HG03342 (cell line): ENCODE measurements around the gene HSFX3.
"Not testable (repeated sequence)": the region's sequence is repeated elsewhere in the genome, so short reads cannot be mapped to it uniquely, and the experiment has no call there.

Experiments
- ATAC-seq: cut with Tn5 transposase; IDR thresholded peaks from one replicate; pipeline ENCODE4 v1.9.1; 2021; ENCODE audit warnings: mild to moderate bottlenecking, moderate library complexity; ENCODE audit not compliant: unreplicated experiment

The HSFX3 gene

DNA sequence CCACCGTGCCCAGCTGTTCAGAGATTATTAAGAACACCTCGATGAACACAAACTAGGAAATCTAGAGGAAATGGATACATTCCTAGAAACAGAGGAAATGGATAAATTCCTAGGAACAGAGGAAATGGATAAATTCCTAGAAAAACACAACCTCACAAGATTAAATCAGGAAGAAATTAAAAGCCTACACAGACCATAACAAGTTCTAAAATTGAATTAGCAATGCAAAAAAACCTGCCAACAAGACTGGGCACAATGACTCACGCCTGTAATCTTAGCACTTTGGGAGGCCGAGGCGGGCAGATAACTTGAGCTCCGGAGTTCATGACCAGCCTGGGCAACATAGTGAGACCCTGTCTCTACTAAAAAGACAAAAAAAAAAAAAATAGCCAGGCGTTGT, 31.5 kb downstream of the HSFX3 start:
- no peak for ATAC-seq

DNA sequence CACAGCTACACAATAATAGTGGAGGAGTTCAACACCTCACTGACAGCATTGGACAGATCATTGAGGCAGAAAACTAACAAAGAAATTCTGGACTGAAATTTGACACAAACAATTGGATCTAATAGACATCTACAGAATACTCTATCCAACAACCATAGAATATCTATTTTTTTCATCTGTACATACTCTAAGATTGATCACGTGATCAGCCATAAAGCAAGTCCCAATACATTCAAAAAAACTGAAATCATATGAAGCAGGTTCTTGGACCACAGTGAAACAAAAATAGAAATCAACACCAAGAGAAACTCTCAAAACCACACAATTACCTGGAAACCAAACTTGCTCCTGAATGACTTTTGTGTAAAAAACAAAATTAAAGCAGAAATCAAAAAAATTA, 32.4 kb downstream of the HSFX3 start:
- ATAC-seq: no peak

DNA sequence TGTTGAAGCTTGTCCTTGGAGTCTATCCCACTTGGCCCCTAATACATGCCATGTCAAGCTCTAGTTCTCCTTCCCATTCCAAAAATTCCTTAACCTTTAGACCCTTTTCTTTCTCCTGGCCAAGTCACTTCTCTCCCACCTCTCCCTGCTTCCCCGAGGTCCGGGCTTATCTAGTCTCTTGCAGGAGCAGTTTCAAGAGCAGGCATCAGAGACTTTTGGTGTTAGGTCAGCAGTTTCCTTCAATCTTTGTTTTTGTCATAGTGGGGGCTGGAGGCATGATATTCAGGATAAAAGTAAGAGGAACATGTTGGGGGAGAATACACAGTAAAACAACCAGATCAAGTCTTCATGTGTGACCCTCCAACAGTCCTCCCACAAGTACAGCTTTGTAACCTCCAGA, 33.1 kb downstream of the HSFX3 start:
- no peak for ATAC-seq

DNA sequence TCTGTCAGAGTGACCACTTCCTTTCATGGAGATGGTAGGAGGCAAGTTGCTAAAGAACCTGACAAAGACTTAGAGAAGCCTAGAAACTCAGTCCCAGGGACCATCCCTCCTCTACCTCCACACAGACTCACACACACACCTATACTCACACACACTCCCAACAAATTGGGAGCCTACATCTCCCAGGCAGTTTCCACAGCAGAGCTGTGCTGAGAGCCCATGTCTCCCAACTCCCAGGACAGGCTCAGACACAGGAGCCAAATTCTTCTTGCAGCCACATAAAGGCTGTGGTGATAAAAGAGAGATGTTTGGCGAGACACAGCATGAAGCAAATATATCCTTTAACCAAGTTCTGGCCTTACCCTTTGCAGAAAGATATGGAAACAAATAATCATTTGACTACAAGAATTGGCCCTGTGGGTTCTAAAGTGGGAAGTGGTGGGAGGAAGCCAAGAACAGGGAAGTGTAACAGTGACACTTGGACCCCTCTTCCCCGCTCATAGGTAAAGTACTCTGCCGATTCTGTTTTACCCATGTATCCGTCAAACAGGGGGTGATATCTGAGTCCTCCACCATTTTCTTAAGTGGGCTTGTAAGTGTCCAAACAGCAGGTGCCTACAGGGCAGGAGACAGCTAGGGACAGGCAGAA, 33.6 kb downstream of the HSFX3 start:
- ATAC-seq: no peak

DNA sequence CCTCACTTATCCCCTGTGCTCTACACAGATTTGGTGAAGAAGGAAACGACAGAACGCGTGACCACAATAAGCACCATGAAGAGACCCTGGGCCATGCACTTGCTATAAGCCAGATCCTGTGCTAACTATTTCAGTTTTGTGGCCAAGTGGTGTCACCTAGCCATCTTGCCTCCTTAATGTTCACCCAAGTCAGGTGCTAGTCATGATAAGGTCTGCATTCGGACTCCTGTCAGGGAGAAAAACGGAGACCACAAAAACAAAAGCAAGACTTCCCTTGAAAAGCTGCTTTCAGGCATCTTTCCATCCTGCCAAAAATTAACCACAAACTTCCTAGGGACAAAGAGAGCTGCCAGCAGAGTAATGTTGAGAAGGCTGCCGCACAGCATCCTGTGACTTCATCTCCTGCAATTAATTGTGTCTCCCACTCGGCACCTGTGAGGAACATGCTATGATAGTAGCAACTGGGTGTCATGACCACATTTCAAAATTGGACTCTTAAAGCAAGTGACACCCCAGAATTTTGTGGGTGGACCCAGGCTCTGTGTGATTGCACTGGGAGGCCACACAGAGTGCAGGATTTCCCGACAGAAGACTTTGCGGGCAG, 35.8 kb downstream of the HSFX3 start:
- no peak for ATAC-seq

DNA sequence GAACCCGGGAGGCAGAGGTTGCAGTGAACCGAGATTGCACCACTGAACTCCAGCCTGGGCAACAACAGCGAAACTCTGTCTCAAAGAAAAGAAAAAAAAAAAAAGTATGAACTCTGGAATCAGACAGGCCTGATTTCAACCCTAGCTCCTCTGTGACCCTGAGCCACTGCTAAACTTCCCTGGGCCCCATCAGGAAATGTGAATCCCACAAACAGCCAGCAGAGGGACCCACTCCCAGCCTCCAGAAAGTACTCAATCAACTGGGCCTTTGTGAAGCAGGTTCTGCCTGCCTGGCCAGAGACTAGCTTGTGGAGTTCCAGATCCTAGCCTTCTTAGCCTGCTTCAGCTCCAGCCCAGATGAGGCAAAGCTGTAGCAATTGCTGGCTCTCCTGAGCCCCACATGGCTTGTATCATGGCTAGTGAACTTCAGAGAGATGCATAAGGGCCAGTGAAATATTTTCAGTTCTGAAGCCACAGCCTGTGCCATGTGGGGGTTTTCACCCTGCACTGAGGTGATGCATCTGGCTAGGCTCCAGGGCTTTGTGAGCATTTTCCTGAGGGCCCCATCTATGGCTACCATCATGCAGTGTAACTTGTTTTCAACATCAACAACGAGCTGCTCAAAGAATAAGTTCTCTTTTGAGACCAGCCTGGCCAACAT, 37.4 kb downstream of the HSFX3 start:
- ATAC-seq: peak; percentile 77

DNA sequence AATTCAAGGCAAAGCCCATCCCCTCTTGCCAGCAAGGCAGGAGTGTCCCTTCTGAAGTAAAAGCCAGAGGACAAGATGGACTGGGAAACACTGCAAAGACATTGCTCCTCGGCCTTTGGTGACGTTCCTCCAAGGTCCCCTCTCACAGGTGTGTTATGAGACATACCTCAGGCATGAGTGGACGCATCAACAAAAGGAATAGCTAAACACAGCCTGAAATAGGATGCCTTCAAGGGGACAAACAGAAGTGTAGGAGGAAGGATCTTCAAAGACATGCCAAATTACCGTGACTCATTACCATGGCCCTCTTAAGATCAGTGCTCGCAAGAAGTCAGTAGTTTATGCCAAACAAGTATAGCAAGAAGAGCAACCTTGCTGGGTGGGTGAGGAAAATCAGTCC, 38.6 kb downstream of the HSFX3 start:
- no peak for ATAC-seq

DNA sequence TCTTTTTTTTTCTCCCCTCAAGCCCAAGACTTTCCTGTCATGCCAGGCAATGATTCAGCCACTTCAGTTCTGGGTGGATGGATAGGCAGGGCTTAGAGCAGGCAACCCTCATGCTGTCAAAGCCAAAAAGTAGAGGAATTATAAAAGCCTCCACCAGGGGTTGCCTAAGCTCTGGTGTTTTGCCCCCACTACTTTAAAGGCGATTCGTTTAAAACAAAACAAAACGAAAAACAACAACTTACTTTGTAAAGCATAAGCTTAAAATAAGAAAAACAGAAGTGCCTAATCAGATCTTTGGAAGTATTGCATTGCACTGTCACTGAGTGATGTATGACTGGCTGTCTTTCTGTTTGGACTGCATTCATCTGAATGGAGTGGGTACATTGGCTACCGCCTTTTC, 39.3 kb downstream of the HSFX3 start:
- ATAC-seq: peak; percentile 46

DNA sequence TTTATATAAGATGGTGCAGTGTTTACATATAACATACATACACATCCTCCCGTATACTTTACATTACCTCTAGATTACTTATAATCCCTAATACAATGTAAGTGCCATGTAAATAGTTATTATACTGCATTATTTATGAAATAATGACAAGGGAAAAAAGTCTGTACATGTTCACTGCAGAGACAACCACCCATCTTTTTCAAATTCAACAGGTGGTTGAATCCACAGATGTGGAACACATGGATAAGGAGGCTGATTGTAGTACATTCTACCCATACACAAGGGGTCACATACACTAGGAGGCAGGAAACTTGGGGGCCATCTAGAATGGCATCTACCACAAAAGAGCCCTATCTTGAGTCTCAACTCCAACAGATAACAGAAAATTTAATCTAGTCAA, 41.3 kb downstream of the HSFX3 start:
- no peak for ATAC-seq

DNA sequence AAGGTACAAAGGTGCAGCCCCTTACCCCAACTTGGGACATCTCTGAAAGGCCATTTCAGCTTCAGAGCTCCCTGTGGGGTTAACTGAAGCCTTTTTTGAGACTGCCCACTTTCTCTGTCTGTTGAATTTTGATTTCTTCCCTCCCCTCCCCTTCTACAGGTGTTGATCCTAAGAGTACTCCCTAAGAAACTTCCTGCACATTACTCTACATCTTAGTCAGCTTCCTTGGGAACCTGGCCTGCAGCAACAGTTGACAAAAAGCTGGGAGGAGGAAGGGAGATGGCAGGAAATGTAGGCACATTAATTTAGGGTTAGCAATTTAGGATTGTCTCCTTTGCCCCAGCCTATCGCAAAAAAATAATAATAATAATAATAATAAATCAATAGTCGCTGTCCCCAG, 43.4 kb downstream of the HSFX3 start:
- ATAC-seq: no peak

DNA sequence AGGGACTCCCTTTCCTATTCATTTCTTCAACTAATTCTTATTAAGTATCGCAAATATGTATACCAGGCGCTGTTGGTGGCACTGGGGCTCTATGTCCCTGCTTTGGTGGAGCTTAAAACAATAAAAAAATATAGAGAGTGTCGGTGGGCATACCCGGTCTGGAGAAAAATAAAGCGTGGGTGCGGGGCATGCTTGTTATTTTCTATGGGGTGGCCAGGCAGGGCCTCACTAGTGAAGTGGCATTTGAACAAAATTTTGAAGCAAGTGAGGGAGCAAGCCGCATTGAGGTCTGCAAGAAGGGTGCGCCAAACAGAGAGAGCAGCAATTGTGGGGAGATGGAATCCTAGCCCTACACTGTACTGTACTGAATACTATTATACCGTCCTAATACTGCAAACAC, 44.1 kb downstream of the HSFX3 start:
- no peak for ATAC-seq

DNA sequence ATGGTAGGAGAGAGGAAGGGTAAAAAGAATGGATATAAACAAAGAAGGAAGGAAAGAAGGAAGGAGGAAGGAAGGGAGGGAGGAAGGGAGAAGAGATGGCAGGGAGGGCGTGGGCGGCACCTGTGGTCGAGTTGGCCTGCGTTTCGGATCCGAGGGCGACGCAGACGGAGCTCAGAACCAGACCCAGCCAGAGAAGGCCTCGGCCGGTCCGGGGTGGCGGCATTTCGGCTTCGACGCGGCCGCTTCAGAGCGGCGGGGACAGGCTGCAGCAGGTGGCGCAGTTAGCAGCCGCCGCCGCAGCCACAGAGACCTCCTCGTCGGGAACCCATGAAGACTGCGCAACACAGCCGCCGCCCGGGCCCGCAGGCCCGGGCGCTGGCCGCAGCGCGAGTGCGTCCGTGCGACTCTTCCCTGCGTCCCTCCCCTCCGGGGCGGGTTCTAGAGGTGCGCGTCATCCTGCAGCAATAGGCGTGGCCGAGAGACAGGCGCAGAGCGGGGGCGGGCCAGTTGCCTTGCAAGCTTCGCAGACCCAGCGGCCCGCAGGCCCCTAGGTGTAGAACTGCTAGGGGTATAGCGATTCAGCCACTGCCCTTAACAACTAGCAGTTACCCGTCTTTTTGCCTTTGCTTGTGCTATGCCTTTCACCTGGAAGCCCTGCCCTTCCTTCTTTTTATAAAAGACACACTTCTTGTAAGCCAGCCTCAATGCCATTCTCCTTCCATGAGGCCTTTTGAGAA, 44.6 kb downstream of the HSFX3 start, which contains the start of gene IDS:
TSS of gene IDS (minus strand) at position 392 of the 737 bp plus-strand sequence. CDS start at position 223, 169 bp downstream.
- peak; percentile 56 for ATAC-seq

DNA sequence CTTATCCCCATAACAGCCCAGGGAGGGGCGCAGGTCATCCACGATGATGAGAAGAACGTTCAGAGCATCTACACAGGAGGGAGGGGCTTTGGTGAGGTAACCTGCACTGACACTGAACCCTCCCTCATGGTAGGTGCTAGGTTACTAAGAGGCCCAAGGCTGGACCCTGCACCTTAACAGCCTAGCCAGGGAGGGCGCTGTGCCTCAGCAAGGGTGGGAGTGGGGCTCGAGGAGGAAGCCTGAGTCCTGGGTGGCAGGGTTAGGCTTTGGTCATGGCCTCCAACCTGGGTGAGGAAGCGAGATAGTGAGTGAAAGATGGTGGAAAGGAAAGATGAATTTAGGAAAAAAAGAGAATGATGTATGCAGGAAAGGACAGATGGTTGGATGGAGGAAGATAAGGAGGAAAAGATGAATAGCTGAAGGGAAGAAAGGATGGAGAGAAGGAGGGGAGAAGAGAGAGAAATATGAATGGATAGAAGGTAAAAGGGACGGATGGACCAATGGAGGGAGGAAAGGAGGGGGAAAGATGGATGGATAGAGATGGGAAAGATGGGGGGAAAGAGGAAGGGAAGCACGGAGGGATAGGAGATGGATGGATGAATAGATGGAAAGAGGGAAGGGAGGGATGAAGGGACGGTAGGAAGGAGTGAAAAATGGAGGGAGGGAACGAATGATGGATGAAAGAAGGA, 45.4 kb downstream of the HSFX3 start:
- peak; percentile 44 for ATAC-seq

DNA sequence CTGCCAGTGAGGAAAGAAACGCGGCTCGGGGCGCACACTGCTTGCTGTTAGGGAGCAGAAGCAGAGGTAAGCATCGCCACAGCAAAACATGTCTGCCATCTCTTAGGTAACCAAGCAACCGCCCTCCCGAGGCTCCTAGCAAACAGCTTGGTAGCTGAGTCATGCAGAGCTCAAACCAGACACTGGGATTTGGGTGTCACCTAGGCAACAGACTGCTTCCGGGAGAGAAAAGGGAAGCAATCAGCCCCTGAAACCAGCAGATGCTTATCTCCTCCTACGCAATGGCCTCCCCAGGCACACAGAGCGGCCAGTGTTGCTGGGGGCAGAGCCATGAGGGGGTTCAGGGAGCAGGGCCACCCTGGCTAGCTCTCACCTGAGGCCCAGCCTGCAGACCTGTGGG, 46.3 kb downstream of the HSFX3 start:
- peak; percentile 63 for ATAC-seq

DNA sequence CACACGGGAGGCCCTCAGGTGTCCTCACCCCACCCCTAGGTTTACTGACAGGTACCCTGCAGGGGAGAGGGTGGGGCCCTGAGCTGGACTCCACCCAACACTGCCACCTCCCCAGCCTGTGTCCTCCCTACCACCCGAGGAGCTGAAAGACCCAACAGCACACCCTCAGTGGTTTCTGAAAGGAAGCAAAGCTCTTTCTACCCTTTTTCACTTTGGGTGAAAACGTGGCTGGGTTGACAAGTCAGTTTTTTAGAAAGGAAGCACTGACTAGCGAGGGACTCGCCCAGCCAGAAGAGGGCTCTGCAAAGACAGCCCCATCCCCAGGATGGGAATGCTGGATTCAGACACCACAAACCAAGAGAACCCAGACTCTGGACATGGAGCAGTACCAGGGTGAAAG, 46.8 kb downstream of the HSFX3 start:
- ATAC-seq: not testable (repeated sequence)

DNA sequence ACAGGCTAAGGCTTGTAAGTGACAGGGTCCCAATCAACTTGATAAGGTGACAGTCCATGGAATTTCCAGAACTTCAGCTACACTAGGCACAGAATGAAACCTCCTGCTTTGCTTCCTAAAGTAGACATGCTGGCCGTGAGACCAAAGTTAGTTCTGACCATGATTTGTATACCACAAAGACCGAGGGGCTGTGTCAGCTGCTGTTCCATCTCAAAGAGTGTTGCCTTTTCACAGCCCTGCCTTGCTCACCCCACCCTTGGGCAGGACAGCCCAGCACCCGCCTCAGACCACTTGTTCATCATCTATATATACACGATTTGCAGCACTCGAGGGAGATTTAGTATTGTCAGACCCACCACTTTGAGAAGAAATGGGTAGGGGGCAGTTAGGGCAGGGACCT, 50.0 kb downstream of the HSFX3 start:
- no peak for ATAC-seq

DNA sequence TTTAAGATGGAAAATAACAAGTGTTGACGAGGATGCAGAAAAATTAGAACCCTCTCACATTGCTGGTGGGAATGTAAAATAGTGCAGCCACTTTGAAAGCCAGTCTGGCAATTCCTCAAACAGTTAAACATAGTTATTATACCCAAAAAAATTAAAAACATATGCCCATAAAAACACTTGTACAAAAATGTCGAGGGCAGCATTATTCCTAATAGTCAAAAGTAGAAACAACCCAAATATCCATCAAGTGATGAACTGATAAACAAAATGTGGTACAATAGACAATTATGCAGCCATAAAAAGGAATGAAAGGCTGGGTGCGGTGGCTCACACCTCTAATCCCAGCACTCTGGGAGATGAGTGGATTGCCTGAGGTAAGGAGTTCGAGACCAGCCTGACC, 51.0 kb downstream of the HSFX3 start:
- no peak for ATAC-seq
